ENCODE data around the gene RCSD1.
A peak's percentile ranks its signal among the peaks of the same experiment; 100 is the strongest.

Gene RCSD1

GRCh38 chr1:167666416-167666815 lies 36.4 kb downstream of the RCSD1 start:
- DNase-seq (ENCODE audit: low spot score), result no peak

GRCh38 chr1:167667536-167667935 lies 37.5 kb downstream of the RCSD1 start:
- DNase-seq (ENCODE audit: low spot score), result no peak

GRCh38 chr1:167668108-167668507 lies 38.1 kb downstream of the RCSD1 start:
- no peak for DNase-seq (ENCODE audit: low spot score)

GRCh38 chr1:167669209-167670124 lies 39.4 kb downstream of the RCSD1 start:
- no peak for DNase-seq (ENCODE audit: low spot score)

GRCh38 chr1:167670563-167670962 lies 40.5 kb downstream of the RCSD1 start:
- DNase-seq (ENCODE audit: low spot score), result no peak

GRCh38 chr1:167671727-167672511 lies 41.9 kb downstream of the RCSD1 start:
- no peak for DNase-seq (ENCODE audit: low spot score)

- no peak for DNase-seq (ENCODE audit: low spot score)
Observed at GRCh38 chr1:167672831-167673230, 42.8 kb downstream of the RCSD1 start.

GRCh38 chr1:167673265-167673664 lies 43.2 kb downstream of the RCSD1 start:
- no peak for DNase-seq (ENCODE audit: low spot score)

- DNase-seq (ENCODE audit: low spot score), result no peak
Observed at GRCh38 chr1:167674156-167674555, 44.1 kb downstream of the RCSD1 start.

GRCh38 chr1:167675440-167675839 lies 45.4 kb downstream of the RCSD1 start:
- DNase-seq (ENCODE audit: low spot score), result no peak

- DNase-seq (ENCODE audit: low spot score), result no peak
Observed at GRCh38 chr1:167676205-167676915, 46.3 kb downstream of the RCSD1 start.

- DNase-seq (ENCODE audit: low spot score), result no peak
Observed at GRCh38 chr1:167676916-167677848, 47.1 kb downstream of the RCSD1 start.

GRCh38 chr1:167678422-167678821 lies 48.4 kb downstream of the RCSD1 start:
- no peak for DNase-seq (ENCODE audit: low spot score)

GRCh38 chr1:167678838-167679237 lies 48.8 kb downstream of the RCSD1 start:
- no peak for DNase-seq (ENCODE audit: low spot score)

GRCh38 chr1:167679714-167680113 lies 49.7 kb downstream of the RCSD1 start:
- DNase-seq (ENCODE audit: low spot score), result peak; percentile 16

GRCh38 chr1:167681024-167681423 lies 51.0 kb downstream of the RCSD1 start:
- no peak for DNase-seq (ENCODE audit: low spot score)

GRCh38 chr1:167681451-167682098 lies 51.5 kb downstream of the RCSD1 start:
- DNase-seq (ENCODE audit: low spot score), result no peak

GRCh38 chr1:167683226-167683625 lies 53.2 kb downstream of the RCSD1 start:
- no peak for DNase-seq (ENCODE audit: low spot score)

- DNase-seq (ENCODE audit: low spot score), result no peak
Observed at GRCh38 chr1:167683641-167684502, 53.8 kb downstream of the RCSD1 start.

- no peak for DNase-seq (ENCODE audit: low spot score)
Observed at GRCh38 chr1:167685844-167686243, 55.8 kb downstream of the RCSD1 start.
